NCI-H1436 treated with DMSO at 0.1 percent for 48 hours (cell line): Measurements from ENCODE around the gene CETP.
"Not testable (repeated sequence)": the region's sequence is repeated elsewhere in the genome, so short reads cannot be mapped to it uniquely, and the experiment has no call there.

Experiments
- DNase-seq: peaks from one replicate; lab custom pipeline; 2025; lab: John Stamatoyannopoulos, UW

The CETP gene

GRCh38 chr16:56998861-56999260, 37.1 kb downstream of the CETP start:
- DNase-seq, result no peak

- DNase-seq, result no peak
These were observed 37.9 kb downstream of the CETP start for GRCh38 chr16:56999409-57000270.

GRCh38 chr16:57000271-57001025, 38.7 kb downstream of the CETP start:
- DNase-seq, result no peak

- DNase-seq, result no peak
These were observed 39.4 kb downstream of the CETP start for GRCh38 chr16:57001026-57001679.

GRCh38 chr16:57003439-57004386, 42.0 kb downstream of the CETP start:
- no peak for DNase-seq

GRCh38 chr16:57004387-57005250, 42.9 kb downstream of the CETP start:
- no peak for DNase-seq

- DNase-seq, result not testable (repeated sequence)
These were observed 43.8 kb downstream of the CETP start for GRCh38 chr16:57005597-57005996.

GRCh38 chr16:57007050-57007449, 45.3 kb downstream of the CETP start:
- DNase-seq, result no peak

- no peak for DNase-seq
These were observed 45.8 kb downstream of the CETP start for GRCh38 chr16:57007530-57007929.

GRCh38 chr16:57008440-57008839, 46.7 kb downstream of the CETP start:
- no peak for DNase-seq

- no peak for DNase-seq
These were observed 48.0 kb downstream of the CETP start for GRCh38 chr16:57009643-57010170.

GRCh38 chr16:57012353-57012752, 50.6 kb downstream of the CETP start:
- no peak for DNase-seq

- DNase-seq, result no peak
These were observed 51.5 kb downstream of the CETP start for GRCh38 chr16:57013229-57013628.

GRCh38 chr16:57013902-57014301, 52.2 kb downstream of the CETP start:
- no peak for DNase-seq

- no peak for DNase-seq
These were observed 54.6 kb downstream of the CETP start for GRCh38 chr16:57016301-57016700.

GRCh38 chr16:57016831-57017230, 55.1 kb downstream of the CETP start:
- DNase-seq, result no peak

GRCh38 chr16:57017251-57017650, 55.5 kb downstream of the CETP start:
- DNase-seq, result no peak

- no peak for DNase-seq
These were observed 58.0 kb downstream of the CETP start for GRCh38 chr16:57019746-57020145.

- DNase-seq, result no peak
These were observed 58.9 kb downstream of the CETP start for GRCh38 chr16:57020651-57021050.

GRCh38 chr16:57021757-57022156, 60.0 kb downstream of the CETP start:
- no peak for DNase-seq
